Mesenteric fat pad (tissue), 1 donor: Measurements from ENCODE around the gene S100A16. TPM values are rescaled to one million over a fixed set of nuclear protein-coding genes. Genes with fewer than 3 reads are reported as not detected.
A peak's percentile ranks its signal among the peaks of the same experiment; 100 is the strongest.
"Not testable (repeated sequence)": the region's sequence is repeated elsewhere in the genome, so short reads cannot be mapped to it uniquely, and the experiment has no call there.

Experiments
- DNase-seq: peaks from one replicate; pipeline ENCODE4 v3.0.0-alpha.2; 2020; ENCODE audit warnings: low spot score
- total RNA-seq: library from RNA; stranded (reverse); fragmentation: NEBNext Ultra II Directional; extraction: Animal tissue kit (Norgen Biotek cat#: 25700); gene quantifications from one replicate; pipeline ENCODE4 v1.2.1, GENCODE V29; 2021
- donor health status: DM: yes; HTN: yes; CAD: no.

The S100A16 gene
- total RNA-seq, 1 donor from 2014 or later = 107 TPM

GRCh38 chr1:153565529-153566374, 47.2 kb downstream of the S100A16 start, which contains the start of gene S100A2:
S100A2 (minus strand) TSS chr1:153565844; CDS start chr1:153563877, 1,967 bp downstream.
- peak; percentile 88 for DNase-seq

GRCh38 chr1:153563991-153564390, 48.9 kb downstream of the S100A16 start:
- no peak for DNase-seq

- DNase-seq = no peak
Observed at GRCh38 chr1:153563483-153563901, 49.4 kb downstream of the S100A16 start.

GRCh38 chr1:153562021-153562420, 50.9 kb downstream of the S100A16 start:
- DNase-seq = not testable (repeated sequence)

- no peak for DNase-seq
Observed at GRCh38 chr1:153561466-153561985, 51.4 kb downstream of the S100A16 start.

- DNase-seq = no peak
Observed at GRCh38 chr1:153560771-153561465, 52.0 kb downstream of the S100A16 start.

GRCh38 chr1:153560241-153560640, 52.7 kb downstream of the S100A16 start:
- no peak for DNase-seq

GRCh38 chr1:153557877-153558276, 55.1 kb downstream of the S100A16 start:
- DNase-seq = no peak

Other genes starting within 250 kb of the S100A16 start
- 77.2 TPM for gene S100A12, start 237.5 kb downstream of the S100A16 start, total RNA-seq
- 674 TPM for gene S100A8, start 222.1 kb downstream of the S100A16 start, total RNA-seq
- gene S100A7A, start 196.6 kb downstream of the S100A16 start, total RNA-seq = not detected
- gene S100A7, start 152.5 kb downstream of the S100A16 start, total RNA-seq = not detected
- 1,184 TPM for gene S100A6, start 77.1 kb downstream of the S100A16 start, total RNA-seq
- not detected for gene S100A5, start 72.2 kb downstream of the S100A16 start, total RNA-seq
- gene S100A4, start 67.3 kb downstream of the S100A16 start, total RNA-seq = 512 TPM
- gene S100A3, start 63.9 kb downstream of the S100A16 start, total RNA-seq = 2.2 TPM
- 0.58 TPM for gene S100A2, start 47.3 kb downstream of the S100A16 start, total RNA-seq
- gene S100A14, start 3.2 kb upstream of the S100A16 start, total RNA-seq = 0.35 TPM
- gene S100A13, start 14.4 kb upstream of the S100A16 start, total RNA-seq = 146 TPM
- 12.6 TPM for gene S100A1, start 15.3 kb upstream of the S100A16 start, total RNA-seq
- 55.5 TPM for gene CHTOP, start 20.9 kb upstream of the S100A16 start, total RNA-seq
- gene SNAPIN, start 45.6 kb upstream of the S100A16 start, total RNA-seq = 44.5 TPM
- gene ILF2, start 57.9 kb upstream of the S100A16 start, total RNA-seq = 116 TPM
- 156 TPM for gene NPR1, start 65.6 kb upstream of the S100A16 start, total RNA-seq
- gene INTS3, start 114.9 kb upstream of the S100A16 start, total RNA-seq = 36.7 TPM
- gene SLC27A3, start 162.3 kb upstream of the S100A16 start, total RNA-seq = 87.4 TPM